H1 (cell line): ENCODE results near the gene ADAMTS14. TPM values are rescaled to one million over a fixed set of nuclear protein-coding genes. Genes with fewer than 3 reads are reported as not detected.

Source experiments
- CTCF ChIA-PET: fragments of 300-600 bp; sonication (Branson Sonifier 250); formaldehyde crosslinking; loops from one replicate; lab custom pipeline; 2021; ENCODE audit not compliant: partially characterized antibody; lab: Charles Lee
- POLR2A ChIA-PET: fragments of 300-600 bp; sonication (Branson Sonifier 250); formaldehyde crosslinking; loops from one replicate; lab custom pipeline; 2021; ENCODE audit warnings: inconsistent platforms; ENCODE audit not compliant: partially characterized antibody; lab: Charles Lee
- DNase-seq, 2 experiments: peaks; one replicate each; pipeline versions ENCODE4 v3.0.0 to v3.0.0-alpha.2; 2010 to 2022; ENCODE audit warnings: low spot score in 2 of 2, low read depth in 1 of 2, mixed read lengths in 1 of 2
- FAIRE-seq: peaks from 2 replicates; lab custom pipeline; 2011; peaks lifted over from hg19 to GRCh38; lab: Jason Lieb, UNC
- H2AFZ ChIP-seq: 2 replicates; pipeline ENCODE4 v1.8.1; 2012; ENCODE audit warnings: low read length, inconsistent platforms
- H2AK5ac ChIP-seq: 2 replicates; pipeline ENCODE4 v1.6.1; 2013; ENCODE audit warnings: low read depth, low read length
- H2BK120ac ChIP-seq: replicated peaks from 2 replicates; pipeline ENCODE3; 2013; ENCODE audit warnings: low read depth, low read length, inconsistent platforms
- H2BK12ac ChIP-seq: 2 replicates; pipeline ENCODE4 v1.6.1; 2013; ENCODE audit warnings: low read depth, low read length
- H2BK15ac ChIP-seq: 2 replicates; pipeline ENCODE4 v1.6.1; 2013; ENCODE audit warnings: low read length
- H2BK20ac ChIP-seq: 2 replicates; pipeline ENCODE4 v1.6.1; 2013; ENCODE audit warnings: low read length
- H2BK5ac ChIP-seq: 2 replicates; pipeline ENCODE4 v1.6.1; 2013; ENCODE audit warnings: low read depth, low read length
- H3K14ac ChIP-seq: 2 replicates; pipeline ENCODE4 v1.6.1; 2013; ENCODE audit warnings: inconsistent platforms; ENCODE audit not compliant: insufficient read length
- H3K18ac ChIP-seq: 2 replicates; pipeline ENCODE4 v1.6.1; 2013; ENCODE audit warnings: low read length; ENCODE audit errors: extremely low read depth
- H3K23ac ChIP-seq: 2 replicates; pipeline ENCODE4 v1.6.1; 2013; ENCODE audit warnings: inconsistent platforms; ENCODE audit not compliant: insufficient read length
- H3K23me2 ChIP-seq: 2 replicates; pipeline ENCODE4 v1.6.1; 2013; ENCODE audit warnings: low read depth, low read length
- H3K27ac ChIP-seq: 2 replicates; pipeline ENCODE4 v1.6.1; 2011; ENCODE audit warnings: low read depth, low read length, inconsistent platforms
- H3K27me3 ChIP-seq, 4 experiments: replicated peaks in 1 of 4; 1 replicate in 1 of 4; 2 replicates in 3 of 4; pipeline versions ENCODE4 v1.6.1 to v1.8.1; 2011 to 2013; ENCODE audit warnings: low read length in 3 of 4, mild to moderate bottlenecking in 3 of 4, inconsistent platforms in 2 of 4, mixed read lengths in 2 of 4, moderate library complexity in 1 of 4; ENCODE audit not compliant: control insufficient read depth in 3 of 4, insufficient read depth in 3 of 4; ENCODE audit errors: extremely low read depth in 1 of 4
- H3K36me3 ChIP-seq, 4 experiments: 2 replicates each; pipeline versions ENCODE4 v1.6.1 to v1.8.1; 2011 to 2013; ENCODE audit warnings: mild to moderate bottlenecking in 4 of 4, low read length in 3 of 4, moderate library complexity in 2 of 4, control low read depth in 1 of 4, inconsistent platforms in 1 of 4; ENCODE audit not compliant: insufficient read depth in 4 of 4, control insufficient read depth in 2 of 4
- H3K4ac ChIP-seq: replicated peaks from 2 replicates; pipeline ENCODE3; 2013; ENCODE audit warnings: low read length, low read depth, mixed read lengths, inconsistent platforms; ENCODE audit not compliant: insufficient read length
- H3K4me1 ChIP-seq, 4 experiments: replicated peaks in 1 of 4; 1 replicate in 1 of 4; 2 replicates in 3 of 4; pipeline versions ENCODE4 v1.6.1 to v1.8.1; 2011 to 2013; ENCODE audit warnings: low read length in 3 of 4, inconsistent platforms in 2 of 4, mixed read lengths in 1 of 4; ENCODE audit not compliant: insufficient read depth in 4 of 4, control insufficient read depth in 3 of 4
- H3K4me2 ChIP-seq, 2 experiments: 2 replicates each; pipeline versions ENCODE4 v1.6.1 to v1.8.1; 2011 to 2013; ENCODE audit warnings: low read depth in 2 of 2, low read length in 2 of 2, control low read depth in 1 of 2, inconsistent platforms in 1 of 2, mild to moderate bottlenecking in 1 of 2; ENCODE audit not compliant: insufficient read depth in 1 of 2
- H3K4me3 ChIP-seq, 4 experiments: fragments of 200-600, 300-600 bp in 1 of 4; sonication (generic), shearing (Covaris generic), sonication (Bioruptor Twin) in 1 of 4; 2 replicates each; pipeline versions ENCODE4 v1.5.1 to v1.8.1; 2011 to 2016; ENCODE audit warnings: low read length in 4 of 4, low read depth in 3 of 4, control low read depth in 2 of 4, inconsistent platforms in 2 of 4, mild to moderate bottlenecking in 2 of 4, mixed read lengths in 1 of 4, moderate library complexity in 1 of 4; ENCODE audit not compliant: insufficient read depth in 2 of 4; ENCODE audit errors: extremely low read depth in 1 of 4
- H3K56ac ChIP-seq: replicated peaks from 2 replicates; pipeline ENCODE3; 2013; ENCODE audit warnings: low read depth, mild to moderate bottlenecking, mixed read lengths, low read length, inconsistent platforms; ENCODE audit not compliant: insufficient read length
- H3K79me1 ChIP-seq: 2 replicates; pipeline ENCODE4 v1.6.1; 2013; ENCODE audit warnings: low read depth, low read length, control low read depth
- H3K79me2 ChIP-seq, 2 experiments: 2 replicates each; pipeline versions ENCODE4 v1.6.1 to v1.8.1; 2012 to 2013; ENCODE audit warnings: low read length in 2 of 2, mild to moderate bottlenecking in 2 of 2, inconsistent platforms in 1 of 2; ENCODE audit not compliant: insufficient read depth in 2 of 2, control insufficient read depth in 1 of 2
- H3K9ac ChIP-seq, 4 experiments: replicated peaks in 1 of 4; 1 replicate in 1 of 4; 2 replicates in 3 of 4; pipeline versions ENCODE4 v1.6.1 to v1.8.1; 2011 to 2013; ENCODE audit warnings: low read depth in 3 of 4, low read length in 3 of 4, control low read depth in 2 of 4, mild to moderate bottlenecking in 2 of 4, moderate library complexity in 2 of 4, inconsistent platforms in 1 of 4; ENCODE audit errors: extremely low read depth in 1 of 4
- H3K9me3 ChIP-seq, 2 experiments: 2 replicates each; pipeline versions ENCODE4 v1.6.1 to v1.8.1; 2012 to 2013; ENCODE audit warnings: mild to moderate bottlenecking in 2 of 2, moderate library complexity in 2 of 2, control low read depth in 1 of 2, inconsistent platforms in 1 of 2, low read depth in 1 of 2, low read length in 1 of 2, mixed read lengths in 1 of 2; ENCODE audit not compliant: insufficient read depth in 2 of 2
- H4K20me1 ChIP-seq, 2 experiments: replicated peaks in 1 of 2; 2 replicates each; pipeline versions ENCODE3 to v1.8.1; 2011 to 2013; ENCODE audit warnings: inconsistent platforms in 2 of 2, low read length in 2 of 2, mild to moderate bottlenecking in 1 of 2; ENCODE audit not compliant: insufficient read depth in 2 of 2, control insufficient read depth in 1 of 2
- H4K5ac ChIP-seq: 2 replicates; pipeline ENCODE4 v1.6.1; 2013; ENCODE audit warnings: low read length, low read depth, mixed read lengths, inconsistent platforms; ENCODE audit not compliant: insufficient read length
- H4K8ac ChIP-seq: 2 replicates; pipeline ENCODE4 v1.8.0; 2013; ENCODE audit warnings: mild to moderate bottlenecking, moderate library complexity, low read length, inconsistent platforms; ENCODE audit not compliant: insufficient read depth; ENCODE audit errors: extremely low read depth
- H4K91ac ChIP-seq: replicated peaks from 2 replicates; pipeline ENCODE3; 2013; ENCODE audit warnings: low read length, mixed read lengths, inconsistent platforms; ENCODE audit not compliant: insufficient read length
- BACH1 ChIP-seq: IDR thresholded peaks from 2 replicates; pipeline ENCODE4 v1.6.1; 2012; ENCODE audit warnings: low read length, improper control_type of control experiment
- JUN ChIP-seq: IDR thresholded peaks from 2 replicates; pipeline ENCODE4 v1.6.1; 2011; ENCODE audit warnings: low read depth, mild to moderate bottlenecking, improper control_type of control experiment, low read length
- RNF2 ChIP-seq: fragments of 200-900, 300-1000 bp; sonication (generic); IDR thresholded peaks from 2 replicates; pipeline ENCODE4 v1.7.1; 2016; ENCODE audit warnings: borderline replicate concordance, low read depth, mild to moderate bottlenecking, antibody characterized with exemption, low read length; ENCODE audit not compliant: poor library complexity, severe bottlenecking; ENCODE audit errors: missing control alignments
- RXRA ChIP-seq: IDR thresholded peaks from 2 replicates; pipeline ENCODE4 v1.6.1; 2011; ENCODE audit warnings: low read depth, mild to moderate bottlenecking, low read length, moderate library complexity; ENCODE audit not compliant: insufficient read depth
- SIN3A ChIP-seq, 2 experiments: IDR thresholded peaks in 1 of 2; conservative IDR thresholded peaks in 1 of 2; 2 replicates each; pipeline ENCODE4 v1.6.1; 2011 to 2012; ENCODE audit warnings: low read length in 2 of 2, improper control_type of control experiment in 1 of 2, low read depth in 1 of 2, mild to moderate bottlenecking in 1 of 2
- SP2 ChIP-seq: IDR thresholded peaks from 2 replicates; pipeline ENCODE4 v1.6.1; 2012; ENCODE audit warnings: mild to moderate bottlenecking, low read length, inconsistent platforms
- SRF ChIP-seq: IDR thresholded peaks from 2 replicates; pipeline ENCODE4 v1.6.1; 2011; ENCODE audit warnings: mild to moderate bottlenecking, low read depth, low read length, moderate library complexity
- TAF1 ChIP-seq: IDR thresholded peaks from 2 replicates; pipeline ENCODE4 v1.6.1; 2011; ENCODE audit warnings: mild to moderate bottlenecking, low read depth, low read length
- ZNF274 ChIP-seq: IDR thresholded peaks from 2 replicates; pipeline ENCODE4 v1.7.0; 2012; ENCODE audit warnings: low read length, borderline replicate concordance; ENCODE audit errors: extremely low read depth
- WGBS, 2 experiments: shearing (Covaris generic) in 1 of 2; methylation state at CpG; one replicate each; pipeline versions ENCODE4 v1.1.6 to v1.1.7; 2013 to 2015; ENCODE audit warnings: low lambda C conversion rate in 2 of 2, mixed read lengths in 2 of 2, inconsistent platforms in 1 of 2, low coverage in 1 of 2, missing lambda C conversion rate in 1 of 2; ENCODE audit not compliant: insufficient replicate concordance in 2 of 2, insufficient coverage in 1 of 2, insufficient read length in 1 of 2; ENCODE audit errors: extremely low coverage in 1 of 2, missing lambda C conversion rate in 1 of 2; 5-methylcytosine and 5-hydroxymethylcytosine counted together
- polyA plus RNA-seq, 7 experiments: library from polyadenylated mRNA; depleted of rRNA in 3 of 7; stranded (reverse) in 5 of 7; unstranded in 2 of 7; fragments of >200 nt in 5 of 7; fragments of 200-250 nt in 2 of 7; gene quantifications; 1 replicate in 5 of 7; 2 replicates in 1 of 7; 4 replicates in 1 of 7; pipeline versions ENCODE4 v1.2.1 to v1.2.3, GENCODE V29; 2011 to 2013; ENCODE audit warnings: missing spikeins in 2 of 7, mixed read lengths in 2 of 7
- total RNA-seq: library from RNA; stranded (reverse); fragmentation: NEBNext Ultra II Directional; extraction: Animal tissue kit (Norgen Biotek cat#: 25700); gene quantifications from 2 replicates; pipeline ENCODE4 v1.2.1, GENCODE V29; 2021
- TF ChIP-seq, protein P1 (sequence below), 3 experiments: IDR thresholded peaks; 1 replicate in 2 of 3; 2 replicates in 1 of 3; pipeline versions ENCODE4 v1.5.1 to v1.6.1; 2011; ENCODE audit warnings: low read length in 3 of 3, mild to moderate bottlenecking in 3 of 3, inconsistent platforms in 2 of 3, low read depth in 1 of 3, moderate library complexity in 1 of 3; ENCODE audit not compliant: insufficient read depth in 1 of 3; ENCODE audit errors: control extremely low read depth in 1 of 3

The ADAMTS14 gene
- total and polyA plus RNA-seq, 2 of the 8 experiments (the other 6 are each of a cell fraction or from before 2014, with no cell fraction given), result 2.0 to 2.3 TPM

GRCh38 chr10:70780772-70781171 is 108.5 kb downstream of the ADAMTS14 start:
- no peak overlapping the region for H3K4me3 ChIP-seq
- no peaks in the 10 kb centered on the region for H3K9me3 ChIP-seq
- H3K79me1 ChIP-seq, result no peaks in the 10 kb centered on the region
- H4K91ac ChIP-seq, result no peak overlapping the region
- no peak overlapping the region for H3K9ac ChIP-seq
- H3K27ac ChIP-seq, result no peak overlapping the region; the same call in 1 of the 2 replicates
- H3K36me3 ChIP-seq, result no peaks in the 10 kb centered on the region
- no peak overlapping the region for H2AFZ ChIP-seq
- no peak overlapping the region for H3K18ac ChIP-seq
- H4K8ac ChIP-seq, result no peak overlapping the region
- H2BK12ac ChIP-seq, result no peak overlapping the region
- no peak for TF ChIP-seq SIN3A (conservative IDR thresholded peaks at IDR 0.05 in 1 of 2, IDR thresholded peaks at IDR 0.05 in 1 of 2; ENCODE audit: low read depth in 1 of 2, low read length in 2 of 2)
- TF ChIP-seq RXRA, result no peak
- TF ChIP-seq RNF2, result no peak
- TF ChIP-seq BACH1, result no peak
- TF ChIP-seq SP2, result no peak
- TF ChIP-seq ZNF274, result no peak
- no peak for TF ChIP-seq TAF1
- no peak for TF ChIP-seq SRF
- TF ChIP-seq JUN, result no peak
- TF ChIP-seq, protein P1, sequence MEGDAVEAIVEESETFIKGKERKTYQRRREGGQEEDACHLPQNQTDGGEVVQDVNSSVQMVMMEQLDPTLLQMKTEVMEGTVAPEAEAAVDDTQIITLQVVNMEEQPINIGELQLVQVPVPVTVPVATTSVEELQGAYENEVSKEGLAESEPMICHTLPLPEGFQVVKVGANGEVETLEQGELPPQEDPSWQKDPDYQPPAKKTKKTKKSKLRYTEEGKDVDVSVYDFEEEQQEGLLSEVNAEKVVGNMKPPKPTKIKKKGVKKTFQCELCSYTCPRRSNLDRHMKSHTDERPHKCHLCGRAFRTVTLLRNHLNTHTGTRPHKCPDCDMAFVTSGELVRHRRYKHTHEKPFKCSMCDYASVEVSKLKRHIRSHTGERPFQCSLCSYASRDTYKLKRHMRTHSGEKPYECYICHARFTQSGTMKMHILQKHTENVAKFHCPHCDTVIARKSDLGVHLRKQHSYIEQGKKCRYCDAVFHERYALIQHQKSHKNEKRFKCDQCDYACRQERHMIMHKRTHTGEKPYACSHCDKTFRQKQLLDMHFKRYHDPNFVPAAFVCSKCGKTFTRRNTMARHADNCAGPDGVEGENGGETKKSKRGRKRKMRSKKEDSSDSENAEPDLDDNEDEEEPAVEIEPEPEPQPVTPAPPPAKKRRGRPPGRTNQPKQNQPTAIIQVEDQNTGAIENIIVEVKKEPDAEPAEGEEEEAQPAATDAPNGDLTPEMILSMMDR (IDR thresholded peaks at IDR 0.05; ENCODE audit: control extremely low read depth in 1 of 3, insufficient read depth in 1 of 3, low read depth in 1 of 3, low read length in 3 of 3), result no peak
- H3K23ac ChIP-seq, result no peak overlapping the region
- DNase-seq (no peak), FAIRE-seq (no peak)
- no peak overlapping the region for H3K4ac ChIP-seq
- peaks cover 0 to 3% (median 0%) of the 10 kb centered on the region in 4 experiments; a peak in 2 of 7 replicates for H3K4me1 ChIP-seq
- H4K5ac ChIP-seq, result no peak overlapping the region
- no peak overlapping the region for H2BK15ac ChIP-seq
- H2AK5ac ChIP-seq, result no peak overlapping the region
- H2BK5ac ChIP-seq, result no peak overlapping the region
- H3K79me2 ChIP-seq, result no peaks in the 10 kb centered on the region
- ChIA-PET CTCF (no interaction called here), POLR2A (interaction anchor here (0.7 kb wide), 1 partner anchor 9 kb away, joined by 3 read pairs; no protein-coding TSS in a partner anchor)
- no peak overlapping the region for H2BK120ac ChIP-seq
- no peak overlapping the region; the same call in 1 of the 2 replicates for H2BK20ac ChIP-seq
- no peaks in the 10 kb centered on the region for H3K23me2 ChIP-seq
- WGBS, 2 experiments, result 95% methylated on average over 4 of the region's 4 CpGs; no CpG with 5 or more reads in 1 of the 2 experiments
- H4K20me1 ChIP-seq, result no peaks in the 10 kb centered on the region
- no peaks in the 10 kb centered on the region for H3K27me3 ChIP-seq
- no peak overlapping the region for H3K14ac ChIP-seq
- H3K4me2 ChIP-seq, result no peak overlapping the region
- H3K56ac ChIP-seq, result no peak overlapping the region
